GM13976 (cell line): Measurements from ENCODE around the gene RAI2.

ENCODE experiments used
- DNase-seq: peaks from one replicate; pipeline ENCODE4 v3.0.0; 2012; ENCODE audit warnings: low spot score
- CTCF ChIP-seq: IDR thresholded peaks from 2 replicates; pipeline ENCODE4 v1.5.1; 2012; ENCODE audit warnings: borderline replicate concordance, mild to moderate bottlenecking; ENCODE audit not compliant: insufficient read depth; ENCODE audit errors: extremely low read depth, missing control alignments, control extremely low read depth
- in situ Hi-C: fragments of 300-500 bp; cut with MboI; formaldehyde crosslinking; loops from one replicate; pipeline ENCODE4 v1.12.0; 2022; ENCODE audit warnings: low sequenced_read_pairs, mixed read lengths, inconsistent platforms; ENCODE audit not compliant: unreplicated experiment

Gene RAI2

GRCh38 chrX:17861489-17862011, 452 bp upstream of the RAI2 start:
- DNase-seq, result no peak
- in situ Hi-C loops, result no loop called here
- TF ChIP-seq CTCF, result no peak

- TF ChIP-seq CTCF, result no peak
- DNase-seq, result no peak
- in situ Hi-C loops, result no loop called here
Measured at GRCh38 chrX:17860179-17860780, 818 bp downstream of the RAI2 start.

GRCh38 chrX:17859609-17860178, 1.4 kb downstream of the RAI2 start:
- no peak for TF ChIP-seq CTCF
- no peak for DNase-seq
- in situ Hi-C loops, result no loop called here

GRCh38 chrX:17854531-17854930, 6.6 kb downstream of the RAI2 start:
- TF ChIP-seq CTCF, result no peak
- in situ Hi-C loops, result no loop called here
- DNase-seq, result no peak

- DNase-seq, result no peak
- TF ChIP-seq CTCF, result no peak
- in situ Hi-C loops, result no loop called here
Measured at GRCh38 chrX:17854069-17854468, 7.0 kb downstream of the RAI2 start.

GRCh38 chrX:17851874-17852273, 9.2 kb downstream of the RAI2 start:
- TF ChIP-seq CTCF, result no peak
- in situ Hi-C loops, result no loop called here
- no peak for DNase-seq
